Naive thymus-derived CD4-positive, alpha-beta T cell (primary cell): ENCODE data around the gene LEMD2. TPM values are rescaled to one million over a fixed set of nuclear protein-coding genes. Genes with fewer than 3 reads are reported as not detected.

Experiments used
- ATAC-seq: fragments of 150-1000 bp; cut with Tn5 transposase; 2 replicates; pipeline ENCODE4 v1.10.0; 2021; ENCODE audit warnings: mild to moderate bottlenecking, moderate library complexity
- CTCF ChIA-PET: fragments of 350-600 bp; sonication (Branson Sonifier 250); formaldehyde crosslinking; loops from one replicate; lab custom pipeline; 2021; ENCODE audit warnings: antibody characterized with exemption; lab: Charles Lee
- POLR2A ChIA-PET: fragments of 350-600 bp; sonication (Branson Sonifier 250); formaldehyde crosslinking; loops from one replicate; lab custom pipeline; 2021; ENCODE audit warnings: antibody characterized with exemption, inconsistent platforms; lab: Charles Lee
- DNase-seq, 9 donors: peaks; one replicate each; pipeline versions ENCODE4 v3.0.0 to v3.0.0-alpha.2; 2020 to 2022; ENCODE audit warnings: mixed read lengths in 1 of 9
- H3K27ac ChIP-seq: one replicate; pipeline ENCODE4 v1.7.0; 2013; ENCODE audit warnings: mild to moderate bottlenecking, low read depth, low read length, moderate library complexity
- H3K27me3 ChIP-seq, 2 donors: one replicate each; pipeline ENCODE4 v1.7.0; 2013; ENCODE audit warnings: low read length in 2 of 2, mild to moderate bottlenecking in 2 of 2, moderate library complexity in 2 of 2; ENCODE audit not compliant: control insufficient read depth in 2 of 2, insufficient read depth in 2 of 2
- H3K36me3 ChIP-seq, 3 experiments: 1 replicate in 2 of 3; 2 replicates in 1 of 3; pipeline ENCODE4 v1.7.0; 2013; ENCODE audit warnings: low read length in 3 of 3, mild to moderate bottlenecking in 3 of 3, moderate library complexity in 1 of 3; ENCODE audit not compliant: insufficient read depth in 3 of 3, control insufficient read depth in 2 of 3
- H3K4me1 ChIP-seq, 2 donors: one replicate each; pipeline ENCODE4 v1.7.0; 2013; ENCODE audit warnings: low read length in 2 of 2, mild to moderate bottlenecking in 2 of 2, moderate library complexity in 1 of 2; ENCODE audit not compliant: control insufficient read depth in 2 of 2, insufficient read depth in 2 of 2
- H3K4me3 ChIP-seq: 2 replicates; pipeline ENCODE4 v1.7.0; 2013; ENCODE audit warnings: mild to moderate bottlenecking, low read length
- H3K9me3 ChIP-seq, 3 experiments: 1 replicate in 2 of 3; 2 replicates in 1 of 3; pipeline ENCODE4 v1.7.0; 2013; ENCODE audit warnings: low read length in 3 of 3; ENCODE audit not compliant: control insufficient read depth in 2 of 3
- H3K27ac Mint-ChIP-seq, 9 donors: one replicate each; pipeline ENCODE4 v1.8.0; 2020 to 2022; ENCODE audit warnings: mixed read lengths in 9 of 9, mild to moderate bottlenecking in 8 of 9, moderate library complexity in 5 of 9, inconsistent platforms in 2 of 9
- H3K27me3 Mint-ChIP-seq, 5 donors: one replicate each; pipeline ENCODE4 v1.8.0; 2021 to 2022; ENCODE audit warnings: mixed read lengths in 5 of 5, mild to moderate bottlenecking in 1 of 5
- H3K36me3 Mint-ChIP-seq, 5 donors: one replicate each; pipeline ENCODE4 v1.8.0; 2020 to 2022; ENCODE audit warnings: mixed read lengths in 5 of 5, mild to moderate bottlenecking in 3 of 5, inconsistent platforms in 1 of 5
- H3K4me1 Mint-ChIP-seq, 7 donors: one replicate each; pipeline ENCODE4 v1.8.0; 2020 to 2022; ENCODE audit warnings: mixed read lengths in 7 of 7, mild to moderate bottlenecking in 3 of 7, inconsistent platforms in 1 of 7
- H3K4me3 Mint-ChIP-seq, 10 donors: one replicate each; pipeline ENCODE4 v1.8.0; 2020 to 2022; ENCODE audit warnings: mild to moderate bottlenecking in 10 of 10, mixed read lengths in 10 of 10, moderate library complexity in 6 of 10, inconsistent platforms in 2 of 10
- H3K9me3 Mint-ChIP-seq, 11 donors: one replicate each; pipeline ENCODE4 v1.8.0; 2020 to 2022; ENCODE audit warnings: mixed read lengths in 11 of 11, mild to moderate bottlenecking in 4 of 11, inconsistent platforms in 1 of 11, moderate library complexity in 1 of 11
- intact Hi-C, 2 donors: fragments of 100-400 bp; cut with micrococcal nuclease; formaldehyde crosslinking; loops; one replicate each; pipeline ENCODE4 v1.15.1; 2023
- polyA plus RNA-seq, 2 donors: library from polyadenylated mRNA; unstranded; fragments of 300-500 nt; fragmentation: Illumina TruSeq; gene quantifications; one replicate each; pipeline ENCODE4 v1.2.3, GENCODE V29; 2021
- total RNA-seq, 6 experiments: library from RNA in 5 of 6; stranded (reverse) in 5 of 6; gene quantifications; 1 replicate in 5 of 6; 2 replicates in 1 of 6; pipeline ENCODE4 v1.2.3 and lab custom pipeline; 2021 to 2026

The LEMD2 gene
- total and polyA plus RNA-seq, 7 experiments from 2014 or later: 27.0 to 124 (median 104) TPM

- no peaks in the 10 kb centered on the region for H3K27me3 ChIP-seq
- no peak overlapping the region for H3K4me3 ChIP-seq
- H3K4me1 Mint-ChIP-seq: peaks cover 40 to 50% (median 45%) of the 10 kb centered on the region in 7 donors
- H3K4me1 ChIP-seq: peaks cover 37 to 40% of the 10 kb centered on the region in 2 donors
- intact Hi-C loops: loop anchor here (1.0 to 10.0 kb wide), 16 partner anchors 19 to 1661 kb away; partner anchors contain the start of genes UQCC2 (in 2 of the 2), ZBTB9 (in 2 of the 2), ANKS1A (in 1 of the 2) and ATF6B (in 1 of the 2)
- ATAC-seq (no peak), DNase-seq (no peak)
- CTCF ChIA-PET: no interaction called here
- H3K9me3 Mint-ChIP-seq: peaks cover 0 to 2% (median 0%) of the 10 kb centered on the region in 11 donors
- H3K9me3 ChIP-seq: no peaks in the 10 kb centered on the region
- POLR2A ChIA-PET: interaction anchor here (1.0 to 2.8 kb wide), 5 partner anchors 20 to 209 kb away, joined by 3 to 8 read pairs (median 4); partner anchors contain the start of genes BAK1 and UQCC2
- H3K27ac Mint-ChIP-seq: peak overlapping the region; percentile 47 to 92 (median 84)
- H3K36me3 ChIP-seq: peaks cover 0 to 24% (median 0%) of the 10 kb centered on the region in 3 experiments
- H3K4me3 Mint-ChIP-seq: peak overlapping the region; percentile 72 to 89 (median 84)
- H3K36me3 Mint-ChIP-seq: peaks cover 10 to 21% (median 13%) of the 10 kb centered on the region in 5 donors
- peaks cover 0 to 25% (median 0%) of the 10 kb centered on the region in 5 donors for H3K27me3 Mint-ChIP-seq
- no peak overlapping the region for H3K27ac ChIP-seq
These were observed 593 bp upstream of the LEMD2 start for GRCh38 chr6:33789550-33789895.

GRCh38 chr6:33787954-33788693, 806 bp downstream of the LEMD2 start:
- Mint-ChIP-seq H3K4me3 (peak overlapping the region; percentile 93 to 100 (median 98)), H3K27me3 (peaks cover 0 to 18% (median 0%) of the 10 kb centered on the region in 5 donors), H3K36me3 (peaks cover 11 to 28% (median 23%) of the 10 kb centered on the region in 5 donors), H3K9me3 (peaks cover 0 to 2% (median 0%) of the 10 kb centered on the region in 11 donors), H3K27ac (peak overlapping the region; percentile 95 to 99 (median 97)), H3K4me1 (peaks cover 40 to 62% (median 58%) of the 10 kb centered on the region in 7 donors)
- H3K4me3 ChIP-seq: peak overlapping the region; percentile 80
- ChIA-PET POLR2A (interaction anchor here (0.8 to 2.8 kb wide), 14 partner anchors 9 to 1513 kb away, joined by 3 to 13 read pairs (median 4); partner anchors contain the start of genes BAK1 and UQCC2), CTCF (interaction anchor here (0.8 to 1.2 kb wide), 3 partner anchors 17 to 122 kb away, joined by 3 to 5 read pairs (median 3); no protein-coding TSS in a partner anchor)
- H3K36me3 ChIP-seq: peaks cover 6 to 36% (median 9%) of the 10 kb centered on the region in 3 experiments
- peak in 8 of 9 donors; percentile 37 to 68 (median 52) for DNase-seq
- H3K4me1 ChIP-seq: peaks cover 37 to 44% of the 10 kb centered on the region in 2 donors
- no peaks in the 10 kb centered on the region for H3K27me3 ChIP-seq
- ATAC-seq: peak; percentile 61
- intact Hi-C loops: loop anchor here (1.0 to 10.0 kb wide), 16 partner anchors 17 to 1659 kb away; partner anchors contain the start of genes ANKS1A (in 1 of the 2), ATF6B (in 1 of the 2), BAK1 (in 1 of the 2) and CUTA (in 1 of the 2)
- H3K9me3 ChIP-seq: no peaks in the 10 kb centered on the region
- H3K27ac ChIP-seq: peak overlapping the region; percentile 92

GRCh38 chr6:33787346-33787953, 1.5 kb downstream of the LEMD2 start:
- peak overlapping the region; percentile 92 for H3K27ac ChIP-seq
- Mint-ChIP-seq H3K4me3 (peak overlapping the region; percentile 93 to 100 (median 98)), H3K36me3 (peaks cover 12 to 31% (median 24%) of the 10 kb centered on the region in 5 donors), H3K4me1 (peaks cover 42 to 65% (median 61%) of the 10 kb centered on the region in 7 donors), H3K9me3 (peaks cover 0 to 2% (median 0%) of the 10 kb centered on the region in 11 donors), H3K27me3 (peaks cover 0 to 11% (median 0%) of the 10 kb centered on the region in 5 donors), H3K27ac (peak overlapping the region; percentile 95 to 99 (median 97))
- H3K4me3 ChIP-seq: peak overlapping the region; percentile 80
- DNase-seq: no peak
- intact Hi-C loops: loop anchor here (5.0 to 10.0 kb wide), 5 partner anchors 70 to 450 kb away; partner anchors contain the start of genes BAK1 (in 1 of the 2), HMGA1 (in 1 of the 2) and ITPR3 (in 1 of the 2)
- H3K9me3 ChIP-seq: no peaks in the 10 kb centered on the region
- ATAC-seq: no peak
- H3K36me3 ChIP-seq: peaks cover 6 to 42% (median 9%) of the 10 kb centered on the region in 3 experiments
- H3K4me1 ChIP-seq: peaks cover 37 to 44% of the 10 kb centered on the region in 2 donors
- H3K27me3 ChIP-seq: no peaks in the 10 kb centered on the region
- ChIA-PET CTCF (interaction anchor here (1.1 to 1.7 kb wide), 3 partner anchors 16 to 123 kb away, joined by 3 to 5 read pairs (median 3); no protein-coding TSS in a partner anchor), POLR2A (interaction anchor here (0.8 to 2.8 kb wide), 9 partner anchors 9 to 1513 kb away, joined by 3 to 13 read pairs (median 6); partner anchors contain the start of gene UQCC2)

GRCh38 chr6:33786736-33787135, 2.2 kb downstream of the LEMD2 start:
- H3K4me1 Mint-ChIP-seq: peaks cover 47 to 71% (median 66%) of the 10 kb centered on the region in 7 donors
- H3K27me3 ChIP-seq: no peaks in the 10 kb centered on the region
- H3K27me3 Mint-ChIP-seq: peaks cover 0 to 4% (median 0%) of the 10 kb centered on the region in 5 donors
- peaks cover 17 to 37% (median 29%) of the 10 kb centered on the region in 5 donors for H3K36me3 Mint-ChIP-seq
- peak overlapping the region; percentile 31 to 99 (median 97) for H3K27ac Mint-ChIP-seq
- H3K4me3 ChIP-seq: peak overlapping the region; percentile 80
- H3K27ac ChIP-seq: peak overlapping the region; percentile 92
- DNase-seq (no peak), ATAC-seq (no peak)
- CTCF ChIA-PET: interaction anchor here (1.7 kb wide), 1 partner anchor 18 kb away, joined by 3 read pairs; no protein-coding TSS in a partner anchor
- intact Hi-C loops: loop anchor here (5.0 to 10.0 kb wide), 5 partner anchors 71 to 451 kb away; partner anchors contain the start of genes BAK1 (in 1 of the 2), HMGA1 (in 1 of the 2) and ITPR3 (in 1 of the 2)
- no peaks in the 10 kb centered on the region for H3K9me3 ChIP-seq
- H3K4me1 ChIP-seq: peaks cover 37 to 44% of the 10 kb centered on the region in 2 donors
- peaks cover 6 to 50% (median 9%) of the 10 kb centered on the region in 3 experiments for H3K36me3 ChIP-seq
- POLR2A ChIA-PET: interaction anchor here (1.5 kb wide), 2 partner anchors 9 to 15 kb away, joined by 6 to 8 read pairs; no protein-coding TSS in a partner anchor
- H3K4me3 Mint-ChIP-seq: peak overlapping the region; percentile 93 to 100 (median 98)
- peaks cover 0 to 2% (median 0%) of the 10 kb centered on the region in 11 donors for H3K9me3 Mint-ChIP-seq

GRCh38 chr6:33785778-33786177, 3.2 kb downstream of the LEMD2 start:
- H3K4me3 Mint-ChIP-seq: peak overlapping the region; percentile 77 to 100 (median 97)
- no peak overlapping the region for H3K4me3 ChIP-seq
- POLR2A ChIA-PET: no interaction called here

More at GRCh38 chr6:33785778-33786177, 3.2 kb downstream of the LEMD2 start:
- Mint-ChIP-seq H3K9me3 (peaks cover 0 to 2% (median 0%) of the 10 kb centered on the region in 11 donors), H3K27me3 (no peaks in the 10 kb centered on the region), H3K4me1 (peaks cover 47 to 76% (median 72%) of the 10 kb centered on the region in 7 donors), H3K27ac (peak overlapping the region in 8 of 9 donors; percentile 4 to 98 (median 58)), H3K36me3 (peaks cover 17 to 42% (median 29%) of the 10 kb centered on the region in 5 donors)
- Histone ChIP-seq H3K27ac (peak overlapping the region; percentile 30), H3K9me3 (no peaks in the 10 kb centered on the region), H3K36me3 (peaks cover 6 to 59% (median 14%) of the 10 kb centered on the region in 3 experiments), H3K27me3 (no peaks in the 10 kb centered on the region), H3K4me1 (peaks cover 37 to 44% of the 10 kb centered on the region in 2 donors)
- intact Hi-C loops: loop anchor here (5.0 to 10.0 kb wide), 5 partner anchors 72 to 452 kb away; partner anchors contain the start of genes BAK1 (in 1 of the 2), HMGA1 (in 1 of the 2) and ITPR3 (in 1 of the 2)
- no peak for DNase-seq
- no peak for ATAC-seq
- CTCF ChIA-PET: interaction anchor here (1.7 kb wide), 1 partner anchor 17 kb away, joined by 3 read pairs; no protein-coding TSS in a partner anchor
